GM19023 (cell line): ENCODE measurements around the gene LMNTD2.
"Not testable (repeated sequence)": the region's sequence is repeated elsewhere in the genome, so short reads cannot be mapped to it uniquely, and the experiment has no call there.

Experiments
- ATAC-seq: cut with Tn5 transposase; IDR thresholded peaks from one replicate; pipeline ENCODE4 v1.9.1; 2021; ENCODE audit warnings: mild to moderate bottlenecking, moderate library complexity; ENCODE audit not compliant: unreplicated experiment

The LMNTD2 gene

DNA sequence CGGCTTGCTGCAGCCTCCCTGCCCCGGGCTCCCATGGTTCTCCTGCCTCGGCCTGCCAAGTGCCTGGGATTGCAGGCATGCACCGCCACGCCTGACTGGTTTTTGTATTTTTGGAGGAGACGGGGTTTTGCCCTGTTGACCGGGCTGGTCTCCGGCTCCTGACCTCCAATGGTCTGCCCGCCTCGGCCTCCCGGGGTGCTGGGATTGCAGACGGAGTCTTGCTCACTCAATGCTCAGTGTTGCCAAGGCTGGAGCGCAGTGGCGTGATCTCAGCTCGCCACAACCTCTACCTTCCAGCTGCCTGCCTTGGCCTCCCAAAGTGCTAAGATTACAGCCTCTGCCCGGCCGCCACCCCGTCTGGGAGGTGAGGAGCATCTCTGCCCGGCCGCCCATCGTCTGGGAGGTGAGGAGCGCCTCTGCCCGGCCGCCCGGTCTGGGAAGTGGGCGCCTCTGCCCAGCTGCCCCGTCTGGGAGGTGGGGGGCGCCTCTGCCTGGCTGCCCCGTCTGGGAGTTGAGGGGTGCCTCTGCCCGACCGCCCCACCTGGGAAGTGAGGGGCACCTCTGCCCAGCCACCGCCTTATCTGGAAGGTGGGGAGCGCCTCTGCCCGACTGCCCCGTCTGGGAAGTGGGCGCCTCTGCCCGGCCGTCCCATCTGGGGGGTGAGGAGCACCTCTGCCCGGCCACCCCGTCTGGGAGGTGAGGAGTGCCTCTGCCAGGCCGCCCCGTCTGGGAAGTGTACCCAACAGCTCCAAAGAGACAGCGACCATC, 43.4 kb downstream of the LMNTD2 start:
- not testable (repeated sequence) for ATAC-seq

DNA sequence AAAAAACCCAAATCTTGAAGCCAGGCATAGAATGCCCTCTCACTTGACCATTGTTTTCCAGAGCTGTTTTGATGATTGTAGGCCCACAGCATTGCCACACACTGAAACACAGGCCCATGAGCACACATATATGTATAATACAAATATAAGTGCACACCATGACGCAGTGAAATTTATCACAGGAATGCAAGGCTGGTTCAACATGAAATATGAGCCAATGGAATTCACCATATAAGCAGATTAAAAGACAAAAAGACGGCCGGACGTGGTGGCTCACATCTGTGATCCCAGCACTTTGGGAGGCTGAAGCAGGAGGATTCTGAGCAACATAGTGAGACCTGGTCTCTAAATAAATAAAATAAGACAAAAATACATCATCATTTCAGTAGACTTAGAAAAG, 44.1 kb downstream of the LMNTD2 start:
- ATAC-seq: no peak

GRCh38 chr11:515131-515530, 45.4 kb downstream of the LMNTD2 start:
- no peak for ATAC-seq

DNA sequence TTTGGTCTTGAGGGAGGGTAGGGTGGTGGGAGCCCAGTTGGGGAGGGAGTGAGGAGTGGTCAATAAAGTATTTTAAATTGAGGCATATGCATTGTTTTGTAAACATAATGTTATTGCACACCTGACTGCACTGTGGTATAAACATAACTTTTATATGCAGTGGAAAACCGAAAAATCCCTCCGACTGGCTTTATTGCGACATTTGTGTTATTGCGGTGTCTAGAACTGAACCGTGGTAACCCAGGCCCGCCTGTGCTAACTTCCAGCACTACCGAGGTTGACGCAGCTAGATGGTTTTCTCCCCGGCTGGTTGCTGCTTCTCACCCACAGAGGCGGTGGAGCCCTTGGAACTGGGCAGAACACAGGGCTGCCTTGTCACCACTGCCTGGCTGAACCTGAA, 45.9 kb downstream of the LMNTD2 start:
- no peak for ATAC-seq

DNA sequence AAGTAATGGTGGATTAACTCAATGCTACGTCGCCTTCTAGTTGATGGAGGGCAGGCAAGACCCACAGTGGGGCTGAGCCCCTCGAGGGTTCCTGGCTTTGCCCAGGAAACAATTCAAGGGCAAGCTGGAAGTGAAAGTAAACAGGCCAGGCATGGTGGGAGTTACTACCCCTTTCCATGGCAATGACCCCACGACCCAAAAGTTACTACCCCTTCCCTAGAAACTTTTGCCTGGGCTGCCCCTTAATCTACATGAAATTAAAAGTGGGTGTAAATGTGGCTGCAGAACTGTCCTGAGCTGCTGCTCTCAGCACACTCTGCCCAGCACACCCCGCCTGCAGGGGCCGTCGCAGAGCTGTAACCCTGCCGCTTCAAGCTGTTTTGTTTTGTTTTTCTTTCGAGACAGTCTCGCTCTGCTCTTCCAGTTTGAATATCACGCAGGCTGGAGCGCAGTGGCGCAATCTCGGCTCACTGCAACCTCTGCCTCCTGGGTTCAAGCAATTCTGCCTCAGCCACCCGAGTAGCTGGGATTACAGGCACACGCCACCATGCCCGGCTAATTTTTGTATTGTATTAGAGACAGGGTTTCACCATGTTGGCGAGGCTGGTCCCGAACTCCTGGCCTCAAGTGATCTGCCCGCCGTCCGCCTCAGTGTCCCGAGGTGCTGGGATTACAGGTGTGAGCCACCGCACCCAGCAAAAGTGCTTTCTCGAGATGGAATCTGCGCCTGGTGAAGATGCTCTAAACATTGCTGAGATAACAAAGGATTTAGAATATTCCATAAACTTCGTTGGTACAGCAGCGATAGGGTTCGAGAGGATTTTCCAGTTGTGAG, 47.6 kb downstream of the LMNTD2 start:
- ATAC-seq: no peak

DNA sequence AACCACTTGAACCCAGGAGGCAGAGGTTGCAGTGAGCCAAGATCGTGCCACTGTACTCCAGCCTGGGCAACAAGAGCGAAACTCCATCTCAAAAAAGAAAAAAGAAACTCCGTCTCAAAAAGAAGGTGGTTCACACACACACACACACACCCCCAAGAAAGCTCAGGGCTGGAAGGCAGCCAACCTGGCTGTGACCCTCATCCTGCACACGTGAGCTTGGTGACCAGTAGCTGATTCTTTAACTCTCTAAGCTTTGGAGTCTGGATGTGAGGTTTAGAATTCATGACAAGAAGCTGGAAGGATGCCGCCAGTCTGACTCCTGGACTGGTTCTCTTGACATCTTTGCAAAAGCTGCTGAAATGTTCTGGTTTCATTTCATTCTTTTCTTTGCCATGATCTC, 51.6 kb downstream of the LMNTD2 start:
- ATAC-seq: no peak

DNA sequence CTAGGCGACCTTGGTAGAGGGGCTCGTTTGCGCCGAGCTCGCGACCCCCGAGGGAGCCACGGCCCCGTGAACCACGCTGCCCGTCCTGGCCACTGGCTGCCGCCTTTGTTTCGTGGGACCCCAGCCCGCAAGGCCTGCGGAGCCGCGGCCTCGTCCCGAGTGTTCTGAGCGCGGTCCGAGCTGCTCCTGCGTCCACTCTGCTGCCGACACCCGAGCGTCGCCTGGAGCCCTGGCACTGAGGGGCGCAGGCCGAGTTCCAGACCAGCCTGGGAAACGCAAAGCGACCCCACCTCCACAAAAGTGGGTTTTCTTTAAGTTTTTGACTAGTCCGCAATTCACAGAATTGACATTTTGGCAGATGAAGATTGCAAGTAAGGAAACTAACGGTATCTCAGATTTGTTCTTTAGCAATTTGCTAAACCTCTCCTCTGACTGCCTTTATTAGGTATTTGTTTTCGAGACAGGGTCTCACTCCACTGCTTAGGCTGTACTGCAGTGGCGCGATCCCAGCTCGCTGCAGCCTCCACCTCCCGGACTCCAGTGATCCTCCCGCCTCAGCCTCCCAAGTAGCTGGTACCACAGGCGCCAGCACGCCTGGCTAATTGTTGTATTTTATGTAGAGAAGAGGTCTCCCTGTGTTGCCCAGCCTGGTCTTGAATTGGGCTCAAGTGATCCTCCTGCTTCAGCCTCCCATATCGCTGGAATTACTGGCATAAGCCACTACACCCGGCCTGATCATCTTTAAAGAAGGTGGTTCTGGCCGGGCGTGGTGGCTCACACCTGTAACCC, 52.6 kb downstream of the LMNTD2 start:
- ATAC-seq: no peak

DNA sequence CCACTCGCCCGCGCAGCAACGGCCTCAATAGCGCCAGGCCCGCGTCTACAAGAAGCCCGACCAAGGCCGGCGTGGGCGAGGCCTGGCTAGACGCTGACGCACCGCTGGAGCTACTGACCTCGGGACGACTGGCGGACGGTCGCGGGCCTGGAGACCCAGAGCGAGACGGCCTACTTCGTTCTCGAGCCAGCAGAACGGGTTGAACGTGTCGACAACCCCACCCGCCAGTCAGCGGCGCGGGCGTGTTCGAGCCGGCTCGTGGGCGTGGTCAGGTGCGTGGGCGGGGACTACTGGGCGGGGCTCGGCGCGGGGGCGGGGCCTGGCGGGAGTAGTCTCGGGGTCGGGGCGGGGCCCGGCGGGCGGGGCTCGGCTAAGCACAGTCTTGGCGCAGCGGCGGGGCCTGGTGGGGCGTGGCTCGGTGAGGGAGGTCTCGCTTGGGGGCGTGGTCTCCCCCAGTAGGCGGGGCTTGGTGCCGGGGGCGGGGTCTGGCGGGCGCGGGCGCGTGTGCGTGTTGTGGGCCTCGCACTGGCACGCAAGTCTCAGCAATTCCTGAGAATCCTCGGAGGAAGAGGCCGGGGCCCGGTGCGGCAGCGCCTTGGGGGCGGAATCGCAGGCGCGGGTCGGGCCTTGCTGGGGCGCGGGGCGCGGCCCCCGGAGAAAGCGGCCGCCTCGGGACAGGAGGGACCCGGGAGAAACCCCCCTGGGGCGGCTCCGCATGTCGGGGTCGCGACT, 53.4 kb downstream of the LMNTD2 start, which contains the start of gene RNH1:
RNH1 (minus strand) TSS at position 248 of the 732 bp plus-strand sequence. CDS start 5,080 bp downstream, outside the sequence.
- peak; percentile 55 for ATAC-seq

- peak; percentile 61 for ATAC-seq
These were observed 54.1 kb downstream of the LMNTD2 start for GRCh38 chr11:506238-506994.

DNA sequence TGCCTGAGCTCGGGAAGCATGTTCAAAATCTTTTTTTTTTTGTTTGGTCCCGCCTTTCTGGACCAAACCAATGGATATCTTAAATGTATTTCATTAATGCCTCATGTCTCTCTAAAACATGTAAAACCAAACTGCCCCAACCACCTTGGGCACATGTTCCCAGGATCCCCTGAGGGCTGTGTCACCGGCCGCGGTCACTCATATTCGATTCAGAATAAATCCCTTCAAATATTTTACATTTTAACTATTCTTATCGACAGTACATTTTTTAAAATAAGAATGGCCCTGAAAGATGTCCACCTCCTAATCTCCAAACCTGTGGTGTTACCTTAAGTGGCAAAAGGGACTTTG, 55.6 kb downstream of the LMNTD2 start:
- no peak for ATAC-seq
